ENCODE data around the gene KANK3.
"Not testable (repeated sequence)": the region's sequence is repeated elsewhere in the genome, so short reads cannot be mapped to it uniquely, and the experiment has no call there.

Gene KANK3

GRCh38 chr19:8371011-8371804 lies 28.1 kb upstream of the KANK3 start:
- in situ Hi-C loops (cut with HindIII; ENCODE audit: low sequenced_read_pairs): loop anchor here (5.0 kb wide), 1 partner anchor 76 kb away; no protein-coding TSS in a partner anchor

- in situ Hi-C loops (cut with HindIII; ENCODE audit: low sequenced_read_pairs): loop anchor here (5.0 kb wide), 1 partner anchor 77 kb away; no protein-coding TSS in a partner anchor
These were observed 27.3 kb upstream of the KANK3 start for GRCh38 chr19:8370176-8371010.

GRCh38 chr19:8367327-8368001 lies 24.4 kb upstream of the KANK3 start:
- in situ Hi-C loops (cut with HindIII; ENCODE audit: low sequenced_read_pairs): no loop called here

GRCh38 chr19:8366961-8367326 lies 23.9 kb upstream of the KANK3 start:
- in situ Hi-C loops (cut with HindIII; ENCODE audit: low sequenced_read_pairs): no loop called here

GRCh38 chr19:8366121-8366581 lies 23.1 kb upstream of the KANK3 start:
- in situ Hi-C loops (cut with HindIII; ENCODE audit: low sequenced_read_pairs): no loop called here

GRCh38 chr19:8363803-8364771 lies 21.0 kb upstream of the KANK3 start, which contains the start of gene ANGPTL4:
ANGPTL4 (plus strand) TSS chr19:8364155; CDS start chr19:8364322, 167 bp downstream.
- in situ Hi-C loops (cut with HindIII; ENCODE audit: low sequenced_read_pairs): no loop called here

- in situ Hi-C loops (cut with HindIII; ENCODE audit: low sequenced_read_pairs): no loop called here
These were observed 19.1 kb upstream of the KANK3 start for GRCh38 chr19:8361921-8362793.

- in situ Hi-C loops (cut with HindIII; ENCODE audit: low sequenced_read_pairs): no loop called here
These were observed 17.1 kb upstream of the KANK3 start for GRCh38 chr19:8360196-8360595.

- in situ Hi-C loops (cut with HindIII; ENCODE audit: low sequenced_read_pairs): no loop called here
These were observed 15.9 kb upstream of the KANK3 start for GRCh38 chr19:8358948-8359347.

- in situ Hi-C loops (cut with HindIII; ENCODE audit: low sequenced_read_pairs): no loop called here
These were observed 14.0 kb upstream of the KANK3 start for GRCh38 chr19:8357007-8357521.

- in situ Hi-C loops (cut with HindIII; ENCODE audit: low sequenced_read_pairs): no loop called here
These were observed 12.8 kb upstream of the KANK3 start for GRCh38 chr19:8355631-8356402.

GRCh38 chr19:8352845-8353244 lies 9.8 kb upstream of the KANK3 start:
- in situ Hi-C loops (cut with HindIII; ENCODE audit: low sequenced_read_pairs): not testable (repeated sequence)

- in situ Hi-C loops (cut with HindIII; ENCODE audit: low sequenced_read_pairs): no loop called here
These were observed 9.2 kb upstream of the KANK3 start for GRCh38 chr19:8352134-8352827.

- in situ Hi-C loops (cut with HindIII; ENCODE audit: low sequenced_read_pairs): not testable (repeated sequence)
These were observed 6.7 kb upstream of the KANK3 start for GRCh38 chr19:8349629-8350372.

- in situ Hi-C loops (cut with HindIII; ENCODE audit: low sequenced_read_pairs): no loop called here
These were observed 402 bp upstream of the KANK3 start for GRCh38 chr19:8343483-8343844.

GRCh38 chr19:8342316-8342683 lies 762 bp downstream of the KANK3 start:
- in situ Hi-C loops (cut with HindIII; ENCODE audit: low sequenced_read_pairs): no loop called here

GRCh38 chr19:8341504-8341903 lies 1.6 kb downstream of the KANK3 start:
- in situ Hi-C loops (cut with HindIII; ENCODE audit: low sequenced_read_pairs): not testable (repeated sequence)

Measured in endothelial cell of hepatic sinusoid (primary cell).